SK-N-SH (cell line): ENCODE data around the gene FSTL5. TPM values are rescaled to one million over a fixed set of nuclear protein-coding genes. Genes with fewer than 3 reads are reported as not detected.

ENCODE experiments used
- CTCF ChIA-PET: fragments of 300-600, 350-600 bp; formaldehyde crosslinking; extraction: SDS; loops from one replicate; lab custom pipeline; 2021; lab: Yijun Ruan, JAX
- POLR2A ChIA-PET: fragments of 350-600 bp; sonication (Branson Sonifier 250); formaldehyde crosslinking; extraction: SDS; loops from one replicate; lab custom pipeline; 2020; ENCODE audit warnings: antibody characterized with exemption, inconsistent platforms; lab: Yijun Ruan, JAX
- DNase-seq: peaks from one replicate; pipeline ENCODE4 v3.0.0; 2012
- H2AFZ ChIP-seq: fragments of 200-600 bp; sonication (generic); 2 replicates; pipeline ENCODE4 v1.8.1; 2016; ENCODE audit warnings: antibody characterized with exemption, mild to moderate bottlenecking, low read depth
- H3F3A ChIP-seq: fragments of 200-600 bp; sonication (generic); replicated peaks from 2 replicates; pipeline ENCODE3; 2016; ENCODE audit warnings: antibody characterized with exemption, mild to moderate bottlenecking; ENCODE audit not compliant: insufficient read depth
- H3K27ac ChIP-seq, 2 experiments: fragments of 200-500 bp in 1 of 2; fragments of 200-600 bp in 1 of 2; sonication (Bioruptor generic) in 1 of 2; sonication (generic), shearing (Covaris generic) in 1 of 2; 2 replicates each; pipeline versions ENCODE4 v1.5.1 to v1.6.1; 2014 to 2016; ENCODE audit warnings: low read depth in 2 of 2, inconsistent platforms in 1 of 2, low read length in 1 of 2, mild to moderate bottlenecking in 1 of 2, mixed read lengths in 1 of 2
- H3K27me3 ChIP-seq: fragments of 200-600 bp; sonication (generic), shearing (Covaris generic); 2 replicates; pipeline ENCODE4 v1.6.1; 2016; ENCODE audit warnings: mixed run types; ENCODE audit not compliant: insufficient read depth
- H3K36me3 ChIP-seq, 2 experiments: fragments of 200-500 bp in 1 of 2; fragments of 200-600 bp in 1 of 2; sonication (Bioruptor generic) in 1 of 2; sonication (generic) in 1 of 2; replicated peaks in 1 of 2; 2 replicates each; pipeline versions ENCODE3 to v1.5.1; 2014 to 2016; ENCODE audit warnings: low read length in 1 of 2, mild to moderate bottlenecking in 1 of 2; ENCODE audit not compliant: insufficient read depth in 2 of 2, control insufficient read depth in 1 of 2
- H3K4me1 ChIP-seq, 2 experiments: fragments of 200-500 bp in 1 of 2; fragments of 200-600 bp in 1 of 2; sonication (Bioruptor generic) in 1 of 2; sonication (generic), shearing (Covaris generic) in 1 of 2; 2 replicates each; pipeline versions ENCODE4 v1.5.1 to v1.6.1; 2014 to 2016; ENCODE audit warnings: low read depth in 1 of 2, low read length in 1 of 2, mixed run types in 1 of 2; ENCODE audit not compliant: insufficient read depth in 2 of 2, control insufficient read depth in 1 of 2
- H3K4me2 ChIP-seq: fragments of 200-600 bp; sonication (generic), shearing (Covaris generic); 2 replicates; pipeline ENCODE4 v1.6.1; 2017; ENCODE audit warnings: mixed run types
- H3K4me3 ChIP-seq, 2 experiments: fragments of 200-500 bp in 1 of 2; fragments of 200-600 bp in 1 of 2; sonication (Bioruptor generic) in 1 of 2; sonication (generic), shearing (Covaris generic) in 1 of 2; 2 replicates each; pipeline versions ENCODE4 v1.5.1 to v1.8.1; 2014 to 2016; ENCODE audit warnings: low read depth in 2 of 2, inconsistent platforms in 1 of 2, low read length in 1 of 2, mild to moderate bottlenecking in 1 of 2, mixed read lengths in 1 of 2, moderate library complexity in 1 of 2
- H3K79me2 ChIP-seq: fragments of 200-600 bp; sonication (generic); 2 replicates; pipeline ENCODE4 v1.8.1; 2017; ENCODE audit warnings: mild to moderate bottlenecking; ENCODE audit not compliant: insufficient read depth
- H3K9ac ChIP-seq: fragments of 200-600 bp; sonication (generic); 2 replicates; pipeline ENCODE4 v1.6.1; 2017; ENCODE audit warnings: mixed run types
- H3K9me2 ChIP-seq: fragments of 200-600 bp; sonication (generic); 2 replicates; pipeline ENCODE4 v1.6.1; 2017; ENCODE audit warnings: mixed run types
- H3K9me3 ChIP-seq: fragments of 200-600 bp; sonication (generic); 2 replicates; pipeline ENCODE4 v1.6.1; 2017; ENCODE audit warnings: mixed run types, mild to moderate bottlenecking, moderate library complexity
- H4K20me1 ChIP-seq: fragments of 200-600 bp; sonication (generic); 2 replicates; pipeline ENCODE4 v1.6.1; 2017; ENCODE audit warnings: mild to moderate bottlenecking, mixed run types; ENCODE audit not compliant: insufficient read depth
- CHD2 ChIP-seq: fragments of 150-350 bp; IDR thresholded peaks from 2 replicates; pipeline ENCODE4 v1.6.1; 2018; ENCODE audit warnings: low read length; ENCODE audit not compliant: partially characterized antibody
- ELF1 ChIP-seq: IDR thresholded peaks from 2 replicates; pipeline ENCODE4 v1.4.0; 2012
- EZH2phosphoT487 ChIP-seq: fragments of 200-600 bp; sonication (generic); IDR thresholded peaks from 2 replicates; pipeline ENCODE4 v1.6.1; 2017; ENCODE audit warnings: low read depth, mixed run types, mild to moderate bottlenecking, antibody characterized with exemption, moderate library complexity, borderline replicate concordance
- FOXJ3 ChIP-seq: sonication (generic); formaldehyde crosslinking; IDR thresholded peaks from 2 replicates; pipeline ENCODE4 v1.5.1; 2020; ENCODE audit warnings: mild to moderate bottlenecking, missing genetic modification reagents
- FOXM1 ChIP-seq: IDR thresholded peaks from 2 replicates; pipeline ENCODE4 v1.4.0; 2012; ENCODE audit warnings: low read depth, mild to moderate bottlenecking
- GABPA ChIP-seq: IDR thresholded peaks from 2 replicates; pipeline ENCODE4 v1.4.0; 2012; ENCODE audit warnings: low read depth, mild to moderate bottlenecking
- JUND ChIP-seq: IDR thresholded peaks from 2 replicates; pipeline ENCODE4 v1.4.0; 2012
- MEF2A ChIP-seq: IDR thresholded peaks from 2 replicates; pipeline ENCODE4 v1.4.0; 2012; ENCODE audit warnings: low read depth, borderline replicate concordance
- RAD21 ChIP-seq: IDR thresholded peaks from 2 replicates; pipeline ENCODE4 v1.6.1; 2012; ENCODE audit warnings: mild to moderate bottlenecking, low read length
- RCOR1 ChIP-seq: fragments of 150-350 bp; IDR thresholded peaks from 2 replicates; pipeline ENCODE4 v1.6.1; 2017; ENCODE audit warnings: antibody characterized with exemption, low read length
- RFX5 ChIP-seq: IDR thresholded peaks from 2 replicates; pipeline ENCODE4 v1.6.1; 2012; ENCODE audit warnings: mild to moderate bottlenecking, improper control_type of control experiment, low read length
- RXRA ChIP-seq: IDR thresholded peaks from 2 replicates; pipeline ENCODE4 v1.4.0; 2012; ENCODE audit warnings: low read depth, mild to moderate bottlenecking, borderline replicate concordance
- TCF12 ChIP-seq: IDR thresholded peaks from 2 replicates; pipeline ENCODE4 v1.4.0; 2012
- TEAD4 ChIP-seq: IDR thresholded peaks from 2 replicates; pipeline ENCODE4 v1.4.0; 2012; ENCODE audit warnings: mild to moderate bottlenecking, borderline replicate concordance; ENCODE audit not compliant: insufficient read depth
- YY1 ChIP-seq: IDR thresholded peaks from 2 replicates; pipeline ENCODE4 v1.4.0; 2012; ENCODE audit warnings: low read depth, mild to moderate bottlenecking
- WGBS: methylation state at CpG from one replicate; pipeline ENCODE4 v1.1.6; 2017; ENCODE audit warnings: low lambda C conversion rate; 5-methylcytosine and 5-hydroxymethylcytosine counted together
- polyA plus RNA-seq, 3 experiments: library from polyadenylated mRNA; depleted of rRNA; stranded (reverse); fragments of >200 nt; gene quantifications; 2 replicates each; pipeline ENCODE4 v1.2.3, GENCODE V29; 2012
- TF ChIP-seq, protein P1 (sequence below): fragments of 150-350 bp; IDR thresholded peaks from 2 replicates; pipeline ENCODE4 v1.6.1; 2017; ENCODE audit warnings: antibody characterized with exemption, low read length, low read depth, borderline replicate concordance
- TF ChIP-seq, protein P2 (sequence below): fragments of 200-600 bp; sonication (generic); IDR thresholded peaks from 2 replicates; pipeline ENCODE4 v1.6.1; 2017; ENCODE audit warnings: antibody characterized with exemption, mild to moderate bottlenecking, moderate library complexity
- TF ChIP-seq, protein P3 (sequence below): fragments of 150-350 bp; IDR thresholded peaks from 2 replicates; pipeline ENCODE4 v1.6.1; 2016; ENCODE audit warnings: mild to moderate bottlenecking, low read depth, low read length
- TF ChIP-seq, protein P4 (sequence below): IDR thresholded peaks from 2 replicates; pipeline ENCODE4 v1.4.0; 2012; ENCODE audit warnings: low read depth

The FSTL5 gene
- polyA plus RNA-seq, 1 of the 3 experiments (the other 2 are of a cell fraction) = 0.07 TPM

GRCh38 chr4:161651586-161651985 lies 512.2 kb downstream of the FSTL5 start:
- Histone ChIP-seq H3K4me2 (no peak overlapping the region), H3K27me3 (no peaks in the 10 kb centered on the region), H3K36me3 (peaks cover 0 to 4% of the 10 kb centered on the region in 2 experiments), H3K27ac (no peak overlapping the region), H3F3A (no peaks in the 10 kb centered on the region), H2AFZ (no peak overlapping the region), H3K79me2 (no peaks in the 10 kb centered on the region; the same call in 1 of the 2 replicates), H3K9ac (no peak overlapping the region), H3K9me2 (no peaks in the 10 kb centered on the region), H3K9me3 (no peaks in the 10 kb centered on the region)
- WGBS = 62% methylated on average over 2 of the region's 2 CpGs
- ChIA-PET CTCF (no interaction called here), POLR2A (no interaction called here)
- DNase-seq = no peak
- TF ChIP-seq RAD21 (no peak), TCF12 (no peak), FOXM1 (no peak), JUND (no peak), TEAD4 (no peak), EZH2phosphoT487 (no peak), MEF2A (no peak), CHD2 (no peak), FOXJ3 (CRISPR knock-in tag) (no peak), ELF1 (no peak), RXRA (no peak), GABPA (no peak), RCOR1 (no peak), RFX5 (no peak), YY1 (no peak)
- TF ChIP-seq, protein P1, sequence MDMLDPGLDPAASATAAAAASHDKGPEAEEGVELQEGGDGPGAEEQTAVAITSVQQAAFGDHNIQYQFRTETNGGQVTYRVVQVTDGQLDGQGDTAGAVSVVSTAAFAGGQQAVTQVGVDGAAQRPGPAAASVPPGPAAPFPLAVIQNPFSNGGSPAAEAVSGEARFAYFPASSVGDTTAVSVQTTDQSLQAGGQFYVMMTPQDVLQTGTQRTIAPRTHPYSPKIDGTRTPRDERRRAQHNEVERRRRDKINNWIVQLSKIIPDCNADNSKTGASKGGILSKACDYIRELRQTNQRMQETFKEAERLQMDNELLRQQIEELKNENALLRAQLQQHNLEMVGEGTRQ = no peak
- TF ChIP-seq, protein P2, sequence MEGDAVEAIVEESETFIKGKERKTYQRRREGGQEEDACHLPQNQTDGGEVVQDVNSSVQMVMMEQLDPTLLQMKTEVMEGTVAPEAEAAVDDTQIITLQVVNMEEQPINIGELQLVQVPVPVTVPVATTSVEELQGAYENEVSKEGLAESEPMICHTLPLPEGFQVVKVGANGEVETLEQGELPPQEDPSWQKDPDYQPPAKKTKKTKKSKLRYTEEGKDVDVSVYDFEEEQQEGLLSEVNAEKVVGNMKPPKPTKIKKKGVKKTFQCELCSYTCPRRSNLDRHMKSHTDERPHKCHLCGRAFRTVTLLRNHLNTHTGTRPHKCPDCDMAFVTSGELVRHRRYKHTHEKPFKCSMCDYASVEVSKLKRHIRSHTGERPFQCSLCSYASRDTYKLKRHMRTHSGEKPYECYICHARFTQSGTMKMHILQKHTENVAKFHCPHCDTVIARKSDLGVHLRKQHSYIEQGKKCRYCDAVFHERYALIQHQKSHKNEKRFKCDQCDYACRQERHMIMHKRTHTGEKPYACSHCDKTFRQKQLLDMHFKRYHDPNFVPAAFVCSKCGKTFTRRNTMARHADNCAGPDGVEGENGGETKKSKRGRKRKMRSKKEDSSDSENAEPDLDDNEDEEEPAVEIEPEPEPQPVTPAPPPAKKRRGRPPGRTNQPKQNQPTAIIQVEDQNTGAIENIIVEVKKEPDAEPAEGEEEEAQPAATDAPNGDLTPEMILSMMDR = no peak
- TF ChIP-seq, protein P3, sequence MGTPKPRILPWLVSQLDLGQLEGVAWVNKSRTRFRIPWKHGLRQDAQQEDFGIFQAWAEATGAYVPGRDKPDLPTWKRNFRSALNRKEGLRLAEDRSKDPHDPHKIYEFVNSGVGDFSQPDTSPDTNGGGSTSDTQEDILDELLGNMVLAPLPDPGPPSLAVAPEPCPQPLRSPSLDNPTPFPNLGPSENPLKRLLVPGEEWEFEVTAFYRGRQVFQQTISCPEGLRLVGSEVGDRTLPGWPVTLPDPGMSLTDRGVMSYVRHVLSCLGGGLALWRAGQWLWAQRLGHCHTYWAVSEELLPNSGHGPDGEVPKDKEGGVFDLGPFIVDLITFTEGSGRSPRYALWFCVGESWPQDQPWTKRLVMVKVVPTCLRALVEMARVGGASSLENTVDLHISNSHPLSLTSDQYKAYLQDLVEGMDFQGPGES = no peak
- TF ChIP-seq, protein P4, sequence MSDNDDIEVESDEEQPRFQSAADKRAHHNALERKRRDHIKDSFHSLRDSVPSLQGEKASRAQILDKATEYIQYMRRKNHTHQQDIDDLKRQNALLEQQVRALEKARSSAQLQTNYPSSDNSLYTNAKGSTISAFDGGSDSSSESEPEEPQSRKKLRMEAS = no peak
- TF ChIP-seq, all 33 proteins: peak for 0
- no peak overlapping the region for H3K4me3 ChIP-seq
- no peaks in the 10 kb centered on the region for H4K20me1 ChIP-seq
- H3K4me1 ChIP-seq = no peaks in the 10 kb centered on the region
